Fibroblast of the aortic adventitia (primary cell): ENCODE results near the gene FGF12. TPM values are rescaled to one million over a fixed set of nuclear protein-coding genes. Genes with fewer than 3 reads are reported as not detected.

Experiments used
- DNase-seq: peaks from one replicate; pipeline ENCODE4 v3.0.0-alpha.2; 2010; ENCODE audit warnings: low read depth
- H3K4me3 ChIP-seq: 2 replicates; pipeline ENCODE4 v1.5.1; 2011; ENCODE audit warnings: low read depth, mild to moderate bottlenecking, control low read depth, low read length, moderate library complexity
- total RNA-seq: library from RNA; depleted of rRNA; stranded (reverse); fragments of >200 nt; gene quantifications from 2 replicates; pipeline ENCODE4 v1.2.3, GENCODE V29; 2012; ENCODE audit warnings: low replicate concordance
- TF ChIP-seq, protein P1 (sequence below): IDR thresholded peaks from 2 replicates; pipeline ENCODE4 v1.5.1; 2011; ENCODE audit warnings: mild to moderate bottlenecking, low read length, control low read depth, inconsistent platforms; ENCODE audit not compliant: insufficient read depth

The FGF12 gene
- total RNA-seq, 1 donor, result 0.36 TPM

DNA sequence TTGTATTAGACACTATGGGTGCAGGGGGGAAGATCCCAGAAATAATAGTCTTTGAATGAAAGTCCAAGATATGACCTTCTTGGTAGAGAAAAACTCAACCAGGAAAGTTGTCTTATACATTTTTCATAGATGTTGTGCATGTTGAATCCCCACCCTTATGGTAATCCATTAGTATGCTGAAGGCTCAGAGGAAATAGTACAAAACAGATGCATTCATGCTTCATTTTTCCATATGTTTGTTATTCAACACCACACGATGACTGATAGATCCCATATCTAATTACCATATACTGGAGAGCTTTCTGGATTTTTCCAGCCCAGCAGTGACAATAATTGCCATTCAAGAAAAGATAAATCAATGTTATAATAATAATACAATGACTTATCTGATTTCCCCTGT is 487.4 kb downstream of the FGF12 start:
- TF ChIP-seq, protein P1, sequence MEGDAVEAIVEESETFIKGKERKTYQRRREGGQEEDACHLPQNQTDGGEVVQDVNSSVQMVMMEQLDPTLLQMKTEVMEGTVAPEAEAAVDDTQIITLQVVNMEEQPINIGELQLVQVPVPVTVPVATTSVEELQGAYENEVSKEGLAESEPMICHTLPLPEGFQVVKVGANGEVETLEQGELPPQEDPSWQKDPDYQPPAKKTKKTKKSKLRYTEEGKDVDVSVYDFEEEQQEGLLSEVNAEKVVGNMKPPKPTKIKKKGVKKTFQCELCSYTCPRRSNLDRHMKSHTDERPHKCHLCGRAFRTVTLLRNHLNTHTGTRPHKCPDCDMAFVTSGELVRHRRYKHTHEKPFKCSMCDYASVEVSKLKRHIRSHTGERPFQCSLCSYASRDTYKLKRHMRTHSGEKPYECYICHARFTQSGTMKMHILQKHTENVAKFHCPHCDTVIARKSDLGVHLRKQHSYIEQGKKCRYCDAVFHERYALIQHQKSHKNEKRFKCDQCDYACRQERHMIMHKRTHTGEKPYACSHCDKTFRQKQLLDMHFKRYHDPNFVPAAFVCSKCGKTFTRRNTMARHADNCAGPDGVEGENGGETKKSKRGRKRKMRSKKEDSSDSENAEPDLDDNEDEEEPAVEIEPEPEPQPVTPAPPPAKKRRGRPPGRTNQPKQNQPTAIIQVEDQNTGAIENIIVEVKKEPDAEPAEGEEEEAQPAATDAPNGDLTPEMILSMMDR, result no peak
- DNase-seq, result no peak
- H3K4me3 ChIP-seq, result no peak overlapping the region

DNA sequence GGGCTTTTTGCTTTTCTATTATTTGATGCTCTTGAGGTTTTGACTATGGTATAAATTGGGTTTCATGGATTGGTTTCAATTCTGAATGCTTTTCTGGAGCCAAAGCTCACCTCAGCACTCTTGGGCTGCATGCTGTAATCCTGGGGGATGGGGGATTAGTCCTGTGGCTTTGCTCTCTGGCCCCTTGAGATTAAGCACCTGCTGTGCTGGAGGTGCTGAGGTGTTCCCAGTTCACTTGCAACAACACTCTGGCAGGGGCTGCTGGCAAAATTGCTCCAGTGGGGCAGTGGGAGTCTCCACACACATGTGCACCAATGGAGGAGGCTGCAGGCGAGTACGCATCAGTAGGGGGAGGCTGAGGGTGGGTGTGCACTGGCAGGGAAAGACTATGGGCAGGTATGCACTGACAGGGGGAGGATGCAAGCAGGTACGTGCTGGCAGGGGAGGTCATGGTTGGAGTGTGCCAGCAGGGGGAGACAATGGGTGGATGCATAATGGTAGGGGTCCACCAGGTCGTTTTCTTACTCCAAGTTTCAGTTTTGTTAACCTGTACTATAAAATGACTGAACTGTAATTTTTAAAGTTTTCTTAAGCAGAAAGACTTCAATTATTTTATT is 489.2 kb downstream of the FGF12 start:
- no peak overlapping the region for H3K4me3 ChIP-seq
- DNase-seq, result no peak
- TF ChIP-seq, protein P1, result no peak

DNA sequence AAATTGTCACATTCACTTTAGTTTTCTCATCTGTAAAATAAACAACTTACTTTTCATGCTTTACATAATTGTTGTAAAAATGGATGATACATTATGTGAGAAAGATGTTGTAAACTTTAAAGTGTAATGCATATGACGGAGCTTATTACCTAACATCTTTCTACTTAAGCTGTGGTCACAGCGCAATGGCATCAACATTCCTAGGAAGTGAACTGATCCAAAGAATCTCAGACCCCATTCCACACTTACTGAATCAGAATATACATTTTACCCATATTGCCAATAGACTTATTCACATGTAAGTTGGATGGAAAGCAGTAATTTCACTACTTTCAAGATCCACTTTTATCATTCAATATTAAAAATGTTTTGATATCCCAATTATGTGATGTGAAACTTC is 497.5 kb downstream of the FGF12 start:
- DNase-seq, result no peak

DNA sequence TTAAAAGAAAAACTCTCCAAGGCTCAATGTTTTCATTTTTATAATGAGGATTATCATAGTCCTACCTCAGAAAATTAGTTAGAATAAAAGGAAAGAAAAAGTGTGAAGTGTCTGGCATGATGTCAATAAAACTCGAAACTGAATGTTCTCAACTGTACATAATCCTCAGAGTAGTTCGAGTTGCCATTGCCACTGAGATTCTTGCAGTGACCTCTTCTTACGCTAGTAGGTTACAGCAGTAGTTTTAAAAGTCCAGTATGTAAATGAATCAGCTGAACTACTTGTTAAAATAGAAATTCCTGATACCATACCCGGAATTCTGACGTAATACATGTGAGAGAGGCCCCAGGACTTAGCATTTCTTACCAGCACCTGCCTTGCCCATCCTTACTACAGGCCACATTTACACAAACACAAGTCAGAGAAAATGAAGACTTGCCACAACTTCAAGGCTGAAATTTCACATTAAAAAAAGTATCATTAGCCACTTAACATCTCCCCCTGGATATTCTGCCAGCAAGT is 502.6 kb downstream of the FGF12 start:
- TF ChIP-seq, protein P1, result no peak
- no peak overlapping the region for H3K4me3 ChIP-seq
- DNase-seq, result no peak

More for the DNA sequence above, 497.5 kb downstream of the FGF12 start:
- TF ChIP-seq, protein P1, result no peak
- no peak overlapping the region for H3K4me3 ChIP-seq

DNA sequence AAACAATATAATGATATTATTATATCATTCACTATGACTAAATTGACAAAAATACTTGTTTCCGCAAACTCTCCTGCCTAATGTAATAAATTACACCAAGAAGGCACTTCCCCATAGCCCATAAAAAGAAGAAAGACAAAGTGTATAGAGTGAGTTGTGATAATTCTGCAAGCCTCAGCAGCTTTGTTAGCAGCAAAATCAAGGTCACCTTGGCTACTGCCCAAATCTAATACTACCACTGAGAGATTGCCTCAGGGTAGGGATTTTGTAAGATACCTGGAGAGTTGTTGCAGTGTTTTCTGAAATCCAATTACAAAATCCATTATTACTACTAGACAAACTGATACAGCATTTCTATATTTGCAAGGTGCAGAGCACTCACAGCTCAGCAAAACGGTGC is 503.5 kb downstream of the FGF12 start:
- DNase-seq, result no peak
- TF ChIP-seq, protein P1, result no peak
- no peak overlapping the region for H3K4me3 ChIP-seq

DNA sequence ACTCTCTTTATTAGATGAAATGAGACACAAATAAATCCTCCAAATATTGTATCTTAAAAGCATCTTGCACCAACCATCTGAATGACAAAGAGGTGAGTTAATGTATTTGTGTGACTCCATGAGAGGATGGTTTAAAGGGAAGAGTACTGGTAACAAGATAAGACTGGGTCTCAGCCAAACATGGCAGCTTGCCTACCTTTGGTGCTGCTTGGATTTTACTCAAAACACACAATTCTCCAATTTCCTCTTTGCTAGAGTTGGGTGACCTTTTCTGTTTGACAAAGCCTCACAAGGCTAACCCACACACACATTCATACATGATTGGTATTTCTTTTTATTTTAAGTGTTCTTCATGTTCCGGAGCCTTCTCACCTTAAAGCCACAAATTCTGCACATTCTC is 506.4 kb downstream of the FGF12 start:
- DNase-seq, result no peak
- TF ChIP-seq, protein P1, result no peak
- no peak overlapping the region for H3K4me3 ChIP-seq

DNA sequence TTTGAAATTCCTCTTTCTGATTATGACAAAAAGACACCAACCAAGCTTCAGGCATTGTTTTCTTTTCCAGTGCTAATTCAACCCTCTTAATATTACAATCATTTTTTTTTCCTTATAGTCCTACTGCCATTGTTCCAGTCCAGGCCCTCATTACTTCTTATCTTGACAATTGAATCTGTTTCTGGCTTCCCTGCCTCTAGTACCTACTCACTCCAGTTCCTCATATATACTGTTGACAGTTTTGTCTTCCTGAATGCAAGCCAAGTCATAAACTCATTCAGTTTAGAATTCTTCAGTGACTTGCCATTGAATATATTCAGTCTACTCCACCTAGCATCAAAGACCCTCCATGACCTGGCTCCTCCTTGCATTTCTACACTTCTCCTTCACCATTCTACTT is 507.4 kb downstream of the FGF12 start:
- TF ChIP-seq, protein P1, result no peak
- no peak overlapping the region for H3K4me3 ChIP-seq
- no peak for DNase-seq
